ENCODE results near the gene STXBP3. TPM values are rescaled to one million over a fixed set of nuclear protein-coding genes. Genes with fewer than 3 reads are reported as not detected.

STXBP3 gene
- polyA plus RNA-seq, 3 donors, result 32.3 to 56.2 (median 48.3) TPM

DNA sequence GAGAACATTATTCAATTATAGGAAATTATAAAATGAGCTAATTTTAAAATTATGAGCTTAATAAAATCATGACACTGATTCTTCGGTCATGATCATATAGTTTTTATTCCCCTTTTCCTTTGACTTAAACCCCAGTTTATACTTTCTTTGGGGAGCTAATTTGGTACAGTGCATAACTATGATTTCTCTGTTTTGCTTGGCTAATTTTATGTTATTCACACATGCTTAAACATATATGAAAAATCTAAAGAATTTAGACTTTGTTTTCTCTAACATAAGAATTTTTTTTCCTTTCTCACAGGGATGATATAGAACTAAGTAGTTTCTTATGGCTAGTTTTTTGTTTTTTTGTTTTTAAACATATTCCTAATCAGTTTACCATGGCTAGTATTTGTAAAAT, 52.5 kb downstream of the STXBP3 start:
- peaks cover 6% of the 10 kb centered on the region for H4K20me1 ChIP-seq (ENCODE audit: insufficient read depth, low read length)
- Mint-ChIP-seq H3K9me3 (no peaks in the 10 kb centered on the region), H3K4me1 (no peaks in the 10 kb centered on the region), H3K27me3 (ENCODE audit: low read depth in 3 of 3) (no peaks in the 10 kb centered on the region), H3K4me3 (no peak overlapping the region), H3K27ac (no peak overlapping the region), H3K36me3 (peaks cover 72 to 89% of the 10 kb centered on the region in 2 donors)
- H3K79me2 ChIP-seq (ENCODE audit: insufficient read depth, low read length), result no peaks in the 10 kb centered on the region
- TF ChIP-seq, protein P1, sequence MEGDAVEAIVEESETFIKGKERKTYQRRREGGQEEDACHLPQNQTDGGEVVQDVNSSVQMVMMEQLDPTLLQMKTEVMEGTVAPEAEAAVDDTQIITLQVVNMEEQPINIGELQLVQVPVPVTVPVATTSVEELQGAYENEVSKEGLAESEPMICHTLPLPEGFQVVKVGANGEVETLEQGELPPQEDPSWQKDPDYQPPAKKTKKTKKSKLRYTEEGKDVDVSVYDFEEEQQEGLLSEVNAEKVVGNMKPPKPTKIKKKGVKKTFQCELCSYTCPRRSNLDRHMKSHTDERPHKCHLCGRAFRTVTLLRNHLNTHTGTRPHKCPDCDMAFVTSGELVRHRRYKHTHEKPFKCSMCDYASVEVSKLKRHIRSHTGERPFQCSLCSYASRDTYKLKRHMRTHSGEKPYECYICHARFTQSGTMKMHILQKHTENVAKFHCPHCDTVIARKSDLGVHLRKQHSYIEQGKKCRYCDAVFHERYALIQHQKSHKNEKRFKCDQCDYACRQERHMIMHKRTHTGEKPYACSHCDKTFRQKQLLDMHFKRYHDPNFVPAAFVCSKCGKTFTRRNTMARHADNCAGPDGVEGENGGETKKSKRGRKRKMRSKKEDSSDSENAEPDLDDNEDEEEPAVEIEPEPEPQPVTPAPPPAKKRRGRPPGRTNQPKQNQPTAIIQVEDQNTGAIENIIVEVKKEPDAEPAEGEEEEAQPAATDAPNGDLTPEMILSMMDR (IDR thresholded peaks at IDR 0.05), result no peak
- H3K27ac ChIP-seq (ENCODE audit: low read depth in 1 of 2, low read length in 2 of 2), result no peak overlapping the region
- peaks cover 88 to 100% of the 10 kb centered on the region in 2 donors for H3K36me3 ChIP-seq (replicated peaks in 1 of 2; ENCODE audit: control insufficient read depth in 1 of 2, insufficient read depth in 2 of 2, low read length in 2 of 2)
- no CpG with 5 or more reads among the region's 1 CpG for WGBS (ENCODE audit: insufficient coverage)
- no peak for DNase-seq
- H2AFZ ChIP-seq (ENCODE audit: insufficient read depth, low read depth, low read length, poor library complexity, severe bottlenecking), result no peak overlapping the region
- no peaks in the 10 kb centered on the region for H3K4me1 ChIP-seq (ENCODE audit: control insufficient read depth in 1 of 2, insufficient read depth in 2 of 2, low read length in 2 of 2)
- intact Hi-C loops (cut with micrococcal nuclease), result no loop called here
- H3K4me3 ChIP-seq (replicated peaks in 1 of 3; ENCODE audit: low read depth in 2 of 3, low read length in 3 of 3), result no peak overlapping the region
- no peak overlapping the region for H3K4me2 ChIP-seq (replicated peaks; ENCODE audit: extremely low read depth, low read length, poor library complexity, severe bottlenecking)
- no peaks in the 10 kb centered on the region for H3K9me3 ChIP-seq (replicated peaks in 1 of 2; ENCODE audit: control insufficient read depth in 1 of 2, insufficient read depth in 1 of 2, low read length in 2 of 2)
- no peaks in the 10 kb centered on the region for H3K27me3 ChIP-seq (ENCODE audit: control insufficient read depth in 2 of 2, insufficient read depth in 2 of 2, low read length in 2 of 2)
- H3K9ac ChIP-seq (ENCODE audit: insufficient read depth, low read length, poor library complexity, severe bottlenecking), result no peak overlapping the region

DNA sequence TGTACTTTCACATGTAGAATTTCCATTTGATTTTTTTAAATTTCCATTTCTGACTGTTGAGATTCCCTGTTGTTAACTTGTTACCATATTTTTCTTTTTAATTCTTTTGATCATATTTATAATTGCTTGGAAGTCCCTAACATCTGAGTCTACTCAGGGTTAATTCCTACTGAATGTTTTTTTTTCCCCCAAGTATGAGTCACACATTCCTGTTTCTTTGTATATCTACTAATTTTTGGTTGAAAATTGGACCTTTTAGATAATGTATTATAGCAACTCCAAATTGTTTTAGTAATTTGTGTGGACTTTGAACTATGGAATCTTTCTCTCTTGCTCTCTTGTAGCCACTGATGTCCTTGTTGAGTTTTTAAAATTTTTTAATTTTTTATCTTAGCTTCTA, 54.6 kb downstream of the STXBP3 start:
- Histone ChIP-seq H2AFZ (ENCODE audit: insufficient read depth, low read depth, low read length, poor library complexity, severe bottlenecking) (no peak overlapping the region), H3K9me3 (replicated peaks in 1 of 2; ENCODE audit: control insufficient read depth in 1 of 2, insufficient read depth in 1 of 2, low read length in 2 of 2) (no peaks in the 10 kb centered on the region), H3K4me2 (replicated peaks; ENCODE audit: extremely low read depth, low read length, poor library complexity, severe bottlenecking) (no peak overlapping the region), H4K20me1 (ENCODE audit: insufficient read depth, low read length) (peaks cover 12% of the 10 kb centered on the region), H3K79me2 (ENCODE audit: insufficient read depth, low read length) (no peaks in the 10 kb centered on the region), H3K27ac (ENCODE audit: low read depth in 1 of 2, low read length in 2 of 2) (no peak overlapping the region), H3K36me3 (replicated peaks in 1 of 2; ENCODE audit: control insufficient read depth in 1 of 2, insufficient read depth in 2 of 2, low read length in 2 of 2) (peaks cover 91 to 100% of the 10 kb centered on the region in 2 donors), H3K4me3 (replicated peaks in 1 of 3; ENCODE audit: low read depth in 2 of 3, low read length in 3 of 3) (no peak overlapping the region), H3K9ac (ENCODE audit: insufficient read depth, low read length, poor library complexity, severe bottlenecking) (no peak overlapping the region), H3K4me1 (ENCODE audit: control insufficient read depth in 1 of 2, insufficient read depth in 2 of 2, low read length in 2 of 2) (no peaks in the 10 kb centered on the region), H3K27me3 (ENCODE audit: control insufficient read depth in 2 of 2, insufficient read depth in 2 of 2, low read length in 2 of 2) (no peaks in the 10 kb centered on the region)
- TF ChIP-seq, protein P1 (IDR thresholded peaks at IDR 0.05), result no peak
- H3K4me1 Mint-ChIP-seq, result no peaks in the 10 kb centered on the region
- H3K9me3 Mint-ChIP-seq, result no peaks in the 10 kb centered on the region
- H3K4me3 Mint-ChIP-seq, result no peak overlapping the region
- no peak for DNase-seq
- no peak overlapping the region for H3K27ac Mint-ChIP-seq
- no peaks in the 10 kb centered on the region for H3K27me3 Mint-ChIP-seq (ENCODE audit: low read depth in 3 of 3)
- intact Hi-C loops (cut with micrococcal nuclease), result no loop called here
- peaks cover 68 to 87% of the 10 kb centered on the region in 2 donors for H3K36me3 Mint-ChIP-seq
